HG03064 (cell line): ENCODE results near the gene KRTAP12-4.
"Not testable (repeated sequence)": the region's sequence is repeated elsewhere in the genome, so short reads cannot be mapped to it uniquely, and the experiment has no call there.

Experiments
- ATAC-seq: cut with Tn5 transposase; IDR thresholded peaks from one replicate; pipeline ENCODE4 v1.9.1; 2021; ENCODE audit warnings: low read depth; ENCODE audit not compliant: unreplicated experiment

The KRTAP12-4 gene

GRCh38 chr21:44657635-44658540, 3.4 kb upstream of the KRTAP12-4 start, which contains the start of gene KRTAP12-3:
Gene KRTAP12-3 (plus strand): TSS chr21:44657932. CDS start chr21:44657980, 48 bp downstream.
- no peak for ATAC-seq

DNA sequence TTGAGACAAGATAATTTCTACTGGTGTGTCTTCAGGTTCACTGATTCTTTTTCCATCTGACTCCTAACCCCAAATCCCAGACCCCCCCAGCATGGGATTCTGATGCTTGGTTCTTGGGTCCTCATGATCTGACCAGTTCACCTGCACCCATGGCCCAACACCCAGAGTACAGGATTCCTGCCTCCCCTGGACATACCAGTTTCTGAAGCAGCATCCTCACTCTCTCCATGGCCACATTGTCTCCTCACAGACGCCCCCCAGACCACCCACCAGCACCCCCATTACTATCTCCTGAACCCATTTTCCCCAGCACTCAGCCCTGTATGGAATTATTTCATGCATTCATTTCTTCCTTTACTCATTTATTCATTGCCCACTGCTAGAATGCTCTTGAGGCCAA, 2.4 kb upstream of the KRTAP12-4 start:
- ATAC-seq = no peak

GRCh38 chr21:44653656-44654575, 543 bp downstream of the KRTAP12-4 start:
- no peak for ATAC-seq

- no peak for ATAC-seq
These were observed 1.3 kb downstream of the KRTAP12-4 start for GRCh38 chr21:44653123-44653522.

DNA sequence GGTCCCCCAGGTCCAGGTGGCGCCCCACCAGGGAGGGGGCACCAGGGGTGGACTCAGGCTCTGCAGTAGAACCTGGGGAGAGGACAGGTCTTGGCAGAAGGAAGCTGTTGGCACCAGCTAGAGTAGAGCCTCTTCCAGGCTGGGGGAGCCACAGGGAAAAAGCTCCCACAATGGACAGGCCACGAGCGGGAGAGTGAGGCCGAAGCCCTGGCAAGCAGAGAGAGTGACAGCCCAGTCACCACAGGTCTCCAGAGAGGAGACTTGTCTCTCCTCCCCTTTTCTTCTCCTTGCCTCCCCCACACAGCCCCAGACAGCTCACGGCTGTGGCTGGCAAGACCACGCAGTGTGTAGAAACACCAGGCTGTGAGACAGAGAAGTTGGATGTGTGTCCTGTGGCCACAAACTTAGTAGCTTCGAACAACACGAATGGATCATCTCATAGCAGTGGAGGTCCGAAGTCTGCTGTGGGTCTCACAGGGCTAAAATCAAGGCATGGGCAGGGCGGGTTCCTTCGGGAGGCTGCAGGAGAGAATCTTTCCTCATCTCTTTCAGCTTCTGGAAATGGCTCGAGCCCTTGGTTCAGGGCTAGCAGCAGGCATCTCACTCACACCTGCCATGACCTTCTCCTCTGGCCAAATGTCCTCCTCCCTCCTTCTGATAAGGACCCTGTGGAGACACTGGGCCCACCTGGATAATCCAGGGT, 3.3 kb downstream of the KRTAP12-4 start:
- no peak for ATAC-seq

- ATAC-seq = no peak
These were observed 4.0 kb downstream of the KRTAP12-4 start for GRCh38 chr21:44650265-44650972.

- ATAC-seq = no peak
These were observed 4.8 kb downstream of the KRTAP12-4 start for GRCh38 chr21:44649521-44650100.

- ATAC-seq = no peak
These were observed 5.7 kb downstream of the KRTAP12-4 start for GRCh38 chr21:44648557-44649311.

- ATAC-seq = no peak
These were observed 7.3 kb downstream of the KRTAP12-4 start for GRCh38 chr21:44647222-44647552.

- not testable (repeated sequence) for ATAC-seq
These were observed 7.9 kb downstream of the KRTAP12-4 start, which contains the start of gene KRTAP10-11 for GRCh38 chr21:44646366-44647221. Gene KRTAP10-11 (plus strand): TSS chr21:44646414. CDS start chr21:44646459, 45 bp downstream.

DNA sequence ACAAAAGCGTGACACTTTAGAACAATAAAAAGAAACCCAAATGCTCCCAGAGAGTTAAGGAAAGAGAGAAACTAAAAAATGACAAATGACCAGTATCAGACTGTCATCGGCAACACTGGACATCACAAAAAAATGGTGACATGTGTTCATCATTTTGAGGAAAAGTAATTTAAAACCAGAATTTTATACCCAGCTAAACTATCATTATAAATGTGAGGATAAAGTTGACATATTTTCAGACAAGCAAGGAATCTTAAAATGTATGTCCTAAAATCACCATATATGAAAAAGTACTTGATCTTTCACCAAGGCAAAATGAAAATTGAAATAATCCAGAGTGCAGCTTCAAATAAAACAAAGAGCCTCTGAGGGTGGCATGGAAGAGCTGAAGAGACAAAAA, 9.6 kb downstream of the KRTAP12-4 start:
- no peak for ATAC-seq

- no peak for ATAC-seq
These were observed 10.6 kb downstream of the KRTAP12-4 start for GRCh38 chr21:44643741-44644310.

- ATAC-seq = no peak
These were observed 13.7 kb downstream of the KRTAP12-4 start for GRCh38 chr21:44640761-44641160.

GRCh38 chr21:44639331-44639655, 15.2 kb downstream of the KRTAP12-4 start:
- no peak for ATAC-seq

DNA sequence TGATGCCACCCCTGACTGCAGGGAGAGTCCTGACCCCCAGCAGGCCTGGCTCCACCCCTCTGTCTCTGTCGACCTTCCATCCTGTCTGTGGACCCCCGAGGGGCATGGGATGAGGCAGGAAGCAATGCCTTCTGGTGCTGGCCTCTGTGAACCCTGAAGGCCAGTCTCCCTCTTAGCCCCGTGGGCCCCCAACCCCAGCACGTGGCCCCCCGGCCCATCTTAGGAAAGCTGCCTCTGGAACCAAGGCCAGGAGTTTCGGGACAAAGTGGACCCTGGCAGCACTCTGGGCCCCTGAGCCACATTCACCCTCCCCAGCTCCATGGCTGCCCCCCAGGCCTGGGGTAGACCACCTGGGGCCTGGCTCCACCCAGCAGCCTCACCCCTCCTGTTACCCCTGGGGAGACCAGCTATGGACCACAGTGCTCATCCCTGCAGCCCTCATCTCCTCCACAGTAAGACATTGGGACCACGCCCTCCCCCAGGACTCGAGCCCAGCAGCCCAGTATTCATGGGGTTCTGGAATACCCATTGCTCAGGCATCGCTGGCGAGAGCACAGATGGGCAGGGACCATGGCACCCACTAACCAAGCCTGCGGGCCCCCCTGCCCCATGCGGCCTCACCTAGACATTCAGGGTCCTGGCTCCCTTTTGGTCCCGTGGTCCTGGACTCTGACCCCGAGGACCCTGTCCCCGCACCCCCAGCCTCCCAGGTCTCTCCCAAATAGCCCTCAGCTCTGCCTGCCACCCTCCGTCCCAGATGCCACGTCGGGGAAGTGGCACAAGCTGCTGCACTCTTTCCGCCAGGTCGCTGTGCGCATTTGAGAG, 15.7 kb downstream of the KRTAP12-4 start:
- ATAC-seq = not testable (repeated sequence)

- not testable (repeated sequence) for ATAC-seq
These were observed 16.6 kb downstream of the KRTAP12-4 start for GRCh38 chr21:44637851-44638348.
